Measurements from ENCODE around the gene EGLN2. TPM values are rescaled to one million over a fixed set of nuclear protein-coding genes. Genes with fewer than 3 reads are reported as not detected.
A peak's percentile ranks its signal among the peaks of the same experiment; 100 is the strongest.
"Not testable (repeated sequence)": the region's sequence is repeated elsewhere in the genome, so short reads cannot be mapped to it uniquely, and the experiment has no call there.

Gene EGLN2
- total RNA-seq, 4 donors from 2014 or later = 30.3 to 50.9 (median 33.0) TPM

DNA sequence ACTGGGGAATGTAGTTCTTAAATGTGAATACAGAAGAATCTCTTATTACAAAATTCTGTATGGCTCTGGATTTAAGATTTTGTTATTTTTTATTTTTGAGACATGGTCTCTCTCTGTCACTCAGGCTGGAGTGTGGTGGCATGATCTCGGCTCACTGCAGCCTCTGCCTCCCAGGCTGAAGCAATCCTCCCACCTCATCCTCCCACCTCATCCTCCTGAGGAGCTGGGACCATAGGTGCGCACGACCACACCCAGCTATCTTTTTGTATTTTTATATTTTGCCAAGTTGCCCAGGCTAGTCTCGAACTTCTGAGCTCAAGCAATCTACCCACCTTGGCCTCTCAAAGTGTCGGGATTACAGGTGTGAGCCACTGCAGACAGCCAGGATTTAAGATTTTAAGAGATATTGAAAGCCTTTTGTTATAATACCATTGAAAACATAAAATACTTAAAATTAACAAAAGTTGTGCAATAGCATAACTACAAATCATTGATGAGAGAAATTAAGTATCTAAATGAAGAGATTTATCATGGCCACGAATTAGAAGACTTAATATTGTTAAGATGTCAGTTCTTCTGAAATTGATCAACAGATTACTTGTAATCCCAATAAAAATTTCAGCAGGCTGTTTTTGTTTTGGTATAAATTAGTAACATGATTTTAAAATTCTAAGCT, 37.9 kb downstream of the EGLN2 start:
- H3K4me1 ChIP-seq = no peaks in the 10 kb centered on the region
- intact Hi-C loops (cut with DNase I) = no loop called here
- 67 to 78% methylated on average over 6 of the region's 6 CpGs for WGBS, 2 donors
- no peak overlapping the region for H3K4me3 ChIP-seq
- no peak overlapping the region for H3K27ac ChIP-seq
- H3K36me3 ChIP-seq = no peaks in the 10 kb centered on the region
- no peak for DNase-seq
- TF ChIP-seq POLR2A (IDR thresholded peaks at IDR 0.05) = no peak
- no peak for TF ChIP-seq CTCF (IDR thresholded peaks at IDR 0.05)
- no peaks in the 10 kb centered on the region for H3K9me3 ChIP-seq
- no peaks in the 10 kb centered on the region for H3K27me3 ChIP-seq

GRCh38 chr19:40838477-40838876, 39.5 kb downstream of the EGLN2 start:
- H3K36me3 ChIP-seq; H3K27me3 ChIP-seq; DNase-seq; intact Hi-C loops (cut with DNase I); H3K9me3 ChIP-seq; H3K4me3 ChIP-seq; H3K27ac ChIP-seq; H3K4me1 ChIP-seq: not testable (repeated sequence)
- WGBS, 2 donors = 54 to 81% methylated on average over 1 of the region's 1 CpG

GRCh38 chr19:40842012-40842411, 43.0 kb downstream of the EGLN2 start:
- H3K4me1 ChIP-seq = peaks cover 0 to 14% (median 0%) of the 10 kb centered on the region in 3 donors
- H3K27ac ChIP-seq; DNase-seq; H3K9me3 ChIP-seq; intact Hi-C loops (cut with DNase I); H3K27me3 ChIP-seq; H3K36me3 ChIP-seq; H3K4me3 ChIP-seq: not testable (repeated sequence)
- WGBS, 2 donors = 81 to 91% methylated on average over 1 to 3 of the region's 3 CpGs

GRCh38 chr19:40842997-40843652, 44.1 kb downstream of the EGLN2 start:
- H3K4me3 ChIP-seq = peak overlapping the region in 3 of 4 donors; percentile 3 to 22 (median 22)
- 34 to 41% methylated on average over 7 to 8 of the region's 12 CpGs for WGBS, 2 donors
- H3K27ac ChIP-seq; H3K36me3 ChIP-seq; H3K9me3 ChIP-seq; intact Hi-C loops (cut with DNase I); DNase-seq: not testable (repeated sequence)
- H3K4me1 ChIP-seq = peaks cover 0 to 14% (median 0%) of the 10 kb centered on the region in 3 donors
- H3K27me3 ChIP-seq = peaks cover 0 to 19% (median 0%) of the 10 kb centered on the region in 4 donors

DNA sequence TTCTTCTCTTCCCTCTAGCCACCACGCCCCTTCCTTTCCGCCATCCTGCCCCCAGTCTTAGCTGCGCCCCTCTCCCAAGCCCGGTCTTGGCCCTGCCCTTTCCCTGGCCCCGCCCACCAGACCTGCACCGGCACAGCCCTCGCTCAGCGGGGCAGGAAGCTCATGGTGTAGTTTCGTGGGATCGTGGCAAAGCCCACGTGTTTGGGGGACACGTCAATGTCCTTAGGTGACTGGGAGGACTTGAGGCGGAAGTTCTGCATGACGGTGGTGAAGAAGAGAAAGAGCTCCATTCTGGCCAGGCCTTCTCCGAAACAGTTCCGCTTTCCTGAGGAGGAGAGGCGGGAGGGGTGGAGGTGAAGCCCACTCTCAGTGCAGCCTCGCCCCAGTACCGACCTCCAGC, 44.7 kb downstream of the EGLN2 start:
- DNase-seq; H3K36me3 ChIP-seq; intact Hi-C loops (cut with DNase I); H3K9me3 ChIP-seq; H3K27ac ChIP-seq: not testable (repeated sequence)
- peak overlapping the region in 2 of 4 donors; percentile 22 for H3K4me3 ChIP-seq
- peaks cover 0 to 24% (median 0%) of the 10 kb centered on the region in 4 donors for H3K27me3 ChIP-seq
- WGBS, 2 donors = 0% methylated on average over 1 of the region's 19 CpGs; no CpG with 5 or more reads in 1 of the 2 donors
- peaks cover 0 to 18% (median 0%) of the 10 kb centered on the region in 3 donors for H3K4me1 ChIP-seq

DNA sequence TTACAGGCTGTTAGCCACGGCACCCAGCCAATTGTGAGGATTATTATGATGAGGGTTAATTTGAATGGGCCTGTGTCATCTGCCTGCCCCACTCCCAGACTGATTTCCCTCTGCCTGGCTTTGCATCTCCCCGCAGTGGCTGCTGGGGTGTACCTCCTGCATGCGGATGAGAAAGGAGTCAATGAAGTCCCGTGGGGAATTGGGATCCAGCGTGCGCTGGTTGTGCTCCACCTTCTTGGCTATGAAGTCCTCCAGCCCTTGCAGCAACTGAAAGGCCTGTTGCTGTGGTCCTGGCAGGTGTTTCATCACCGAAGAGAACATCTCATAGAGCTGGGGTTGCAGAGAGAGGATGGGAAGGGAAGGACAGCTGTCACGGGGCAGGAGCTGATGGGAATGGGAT, 47.7 kb downstream of the EGLN2 start:
- 63 to 75% methylated on average over 1 to 4 of the region's 8 CpGs for WGBS, 2 donors
- Histone ChIP-seq H3K27me3 (peaks cover 0 to 47% (median 0%) of the 10 kb centered on the region in 4 donors), H3K4me1 (peaks cover 0 to 19% (median 0%) of the 10 kb centered on the region in 3 donors)
- H3K36me3 ChIP-seq; H3K9me3 ChIP-seq; H3K4me3 ChIP-seq; DNase-seq; intact Hi-C loops (cut with DNase I); H3K27ac ChIP-seq: not testable (repeated sequence)

- peaks cover 0 to 47% (median 0%) of the 10 kb centered on the region in 4 donors for H3K27me3 ChIP-seq
- H3K9me3 ChIP-seq; intact Hi-C loops (cut with DNase I); H3K27ac ChIP-seq; H3K4me3 ChIP-seq; H3K4me1 ChIP-seq; DNase-seq; H3K36me3 ChIP-seq: not testable (repeated sequence)
- 50 to 83% methylated on average over 1 to 2 of the region's 3 CpGs for WGBS, 2 donors
Observed at GRCh38 chr19:40850277-40850676, 51.3 kb downstream of the EGLN2 start, which contains the start of gene CYP2A6. CYP2A6 (minus strand) TSS chr19:40850447; CDS start chr19:40850426, 21 bp downstream.

- H3K4me3 ChIP-seq; H3K9me3 ChIP-seq; H3K4me1 ChIP-seq; intact Hi-C loops (cut with DNase I); DNase-seq; H3K36me3 ChIP-seq; H3K27ac ChIP-seq: not testable (repeated sequence)
- H3K27me3 ChIP-seq = peaks cover 0 to 33% (median 0%) of the 10 kb centered on the region in 4 donors
- 47 to 60% methylated on average over 2 of the region's 3 CpGs for WGBS, 2 donors
Observed at GRCh38 chr19:40852467-40853152, 53.6 kb downstream of the EGLN2 start.

Other genes starting within 250 kb of the EGLN2 start
- gene SHKBP1, start 222.3 kb upstream of the EGLN2 start, total RNA-seq = 10 to 100 TPM; 42.3 to 77.9 (median 49.8) TPM
- 100 to 1,000 TPM in 1 of 4 donors, 10 to 100 TPM in 3; 43.5 to 249 (median 65.5) TPM for gene LTBP4, start 197.8 kb upstream of the EGLN2 start, total RNA-seq
- gene NUMBL, start 108.5 kb upstream of the EGLN2 start, total RNA-seq = 10 to 100 TPM; 11.2 to 20.8 (median 15.8) TPM
- 10 to 100 TPM; 19.3 to 64.1 (median 33.3) TPM for gene COQ8B, start 82.3 kb upstream of the EGLN2 start, total RNA-seq
- gene ITPKC, start 82.1 kb upstream of the EGLN2 start, total RNA-seq = 100 to 1,000 TPM in 2 of 4 donors, 10 to 100 TPM in 2; 58.5 to 127 (median 95.7) TPM
- 1 to 10 TPM; 2.1 to 2.8 (median 2.4) TPM for gene ACTMAP, start 48.7 kb upstream of the EGLN2 start, total RNA-seq
- gene SNRPA, start 48.0 kb upstream of the EGLN2 start, total RNA-seq = 10 to 100 TPM; 45.0 to 79.5 (median 51.0) TPM
- gene MIA, start 23.7 kb upstream of the EGLN2 start, total RNA-seq = 1 to 10 TPM in 1 of 4 donors, not detected in 3; 3.7 TPM
- gene RAB4B, start 20.9 kb upstream of the EGLN2 start, total RNA-seq = 10 to 100 TPM; 15.2 to 37.0 (median 20.5) TPM
- not detected for gene CYP2A6, start 51.3 kb downstream of the EGLN2 start, total RNA-seq
- gene CYP2A7, start 83.0 kb downstream of the EGLN2 start, total RNA-seq = not detected
- gene CYP2B6, start 192.1 kb downstream of the EGLN2 start, total RNA-seq = not detected

Measured in esophagus squamous epithelium (tissue), 5 donors.